Measurements from ENCODE around the gene SCAPER.

The SCAPER gene

DNA sequence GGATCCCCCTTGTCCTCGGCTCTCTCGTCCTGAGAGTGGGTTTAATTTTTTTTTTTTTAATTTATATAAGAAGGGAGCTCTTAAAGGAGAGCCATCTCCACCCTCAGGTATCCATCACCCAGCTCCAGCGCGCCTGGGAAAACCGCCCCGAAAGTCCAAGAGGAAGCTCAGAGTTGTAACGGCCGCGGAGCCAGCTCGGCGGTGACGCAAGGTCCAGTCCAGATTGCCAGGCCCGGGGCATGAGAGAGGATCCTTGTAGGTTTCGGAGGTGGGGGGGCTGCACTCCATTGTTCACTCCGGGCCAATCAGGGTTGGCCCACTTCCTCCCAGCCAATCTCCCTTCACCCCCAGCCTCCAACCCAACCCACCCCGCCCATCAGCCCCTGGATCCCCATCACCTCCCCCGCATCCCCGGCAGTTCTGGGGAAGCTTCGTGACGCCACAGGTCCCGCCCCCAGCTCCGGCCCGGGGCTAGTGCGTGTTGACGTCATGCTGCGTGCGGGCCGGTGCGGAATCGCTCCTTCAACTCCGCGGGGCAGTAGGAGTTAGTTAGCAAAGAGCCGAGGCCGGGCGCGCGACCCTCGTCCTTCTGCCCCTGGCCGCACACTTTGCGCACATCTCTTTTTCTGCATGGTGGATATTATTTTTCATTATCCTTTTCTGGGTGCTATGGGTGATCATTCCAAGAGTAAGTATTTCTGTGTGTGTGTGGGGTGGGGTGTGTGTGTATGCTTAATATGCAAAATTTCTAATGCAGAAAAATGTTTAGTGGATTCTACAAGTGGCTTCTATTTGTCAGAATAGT lies 568.7 kb downstream of the SCAPER start, which contains the start of gene ISL2 (continued):
- TF ChIP-seq, protein P1, sequence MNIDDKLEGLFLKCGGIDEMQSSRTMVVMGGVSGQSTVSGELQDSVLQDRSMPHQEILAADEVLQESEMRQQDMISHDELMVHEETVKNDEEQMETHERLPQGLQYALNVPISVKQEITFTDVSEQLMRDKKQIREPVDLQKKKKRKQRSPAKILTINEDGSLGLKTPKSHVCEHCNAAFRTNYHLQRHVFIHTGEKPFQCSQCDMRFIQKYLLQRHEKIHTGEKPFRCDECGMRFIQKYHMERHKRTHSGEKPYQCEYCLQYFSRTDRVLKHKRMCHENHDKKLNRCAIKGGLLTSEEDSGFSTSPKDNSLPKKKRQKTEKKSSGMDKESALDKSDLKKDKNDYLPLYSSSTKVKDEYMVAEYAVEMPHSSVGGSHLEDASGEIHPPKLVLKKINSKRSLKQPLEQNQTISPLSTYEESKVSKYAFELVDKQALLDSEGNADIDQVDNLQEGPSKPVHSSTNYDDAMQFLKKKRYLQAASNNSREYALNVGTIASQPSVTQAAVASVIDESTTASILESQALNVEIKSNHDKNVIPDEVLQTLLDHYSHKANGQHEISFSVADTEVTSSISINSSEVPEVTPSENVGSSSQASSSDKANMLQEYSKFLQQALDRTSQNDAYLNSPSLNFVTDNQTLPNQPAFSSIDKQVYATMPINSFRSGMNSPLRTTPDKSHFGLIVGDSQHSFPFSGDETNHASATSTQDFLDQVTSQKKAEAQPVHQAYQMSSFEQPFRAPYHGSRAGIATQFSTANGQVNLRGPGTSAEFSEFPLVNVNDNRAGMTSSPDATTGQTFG (tag by site-specific recombination; IDR thresholded peaks at IDR 0.05; ENCODE audit: borderline replicate concordance), result no peak
- TF ChIP-seq ZBTB7A (tag by site-specific recombination; IDR thresholded peaks at IDR 0.05; ENCODE audit: low read depth) (no peak), ZFHX2 (tag by site-specific recombination; conservative IDR thresholded peaks at IDR 0.05) (peak; percentile 88), ZFP3 (tag by site-specific recombination; IDR thresholded peaks at IDR 0.05; ENCODE audit: low read depth) (peak; percentile 56), GFI1B (tag by site-specific recombination; IDR thresholded peaks at IDR 0.05) (peak; percentile 70; the same call in 1 of the 2 replicates), HOXC10 (CRISPR knock-in tag; IDR thresholded peaks at IDR 0.05) (no peak), ZNF600 (tag by site-specific recombination; IDR thresholded peaks at IDR 0.05) (0 out of 2 replicates have a peak, but pooled peaks have one; percentile 38), ZNF146 (tag by site-specific recombination; IDR thresholded peaks at IDR 0.05) (0 out of 2 replicates have a peak, but pooled peaks have one; percentile 3), ZNF221 (tag by site-specific recombination; IDR thresholded peaks at IDR 0.05; ENCODE audit: borderline replicate concordance) (no peak), KLF8 (tag by site-specific recombination; IDR thresholded peaks at IDR 0.05) (peak; percentile 79), ZNF114 (tag by site-specific recombination; IDR thresholded peaks at IDR 0.05) (no peak), HOXA7 (CRISPR knock-in tag; IDR thresholded peaks at IDR 0.05; ENCODE audit: borderline replicate concordance) (no peak), ZNF624 (tag by site-specific recombination; IDR thresholded peaks at IDR 0.05) (no peak), ZNF596 (tag by site-specific recombination; IDR thresholded peaks at IDR 0.05) (0 out of 2 replicates have a peak, but pooled peaks have one; percentile 2), ZNF549 (tag by site-specific recombination; IDR thresholded peaks at IDR 0.05) (no peak), ZBTB49 (tag by site-specific recombination; IDR thresholded peaks at IDR 0.05; ENCODE audit: low read depth) (no peak), ZNF157 (tag by site-specific recombination; IDR thresholded peaks at IDR 0.05) (no peak), MZF1 (tag by site-specific recombination; IDR thresholded peaks at IDR 0.05; ENCODE audit: borderline replicate concordance) (peak; percentile 97), ZNF37A (tag by site-specific recombination; IDR thresholded peaks at IDR 0.05) (no peak), EGR2 (tag by site-specific recombination; IDR thresholded peaks at IDR 0.05; ENCODE audit: low read depth) (peak; percentile 71), ATF2 (tag by site-specific recombination; IDR thresholded peaks at IDR 0.05; ENCODE audit: low read depth) (peak; percentile 98), RBAK (tag by site-specific recombination; IDR thresholded peaks at IDR 0.05) (no peak), ZNF140 (tag by site-specific recombination; IDR thresholded peaks at IDR 0.05) (no peak), MYNN (tag by site-specific recombination; IDR thresholded peaks at IDR 0.05; ENCODE audit: borderline replicate concordance) (no peak)
- TF ChIP-seq, protein P2, sequence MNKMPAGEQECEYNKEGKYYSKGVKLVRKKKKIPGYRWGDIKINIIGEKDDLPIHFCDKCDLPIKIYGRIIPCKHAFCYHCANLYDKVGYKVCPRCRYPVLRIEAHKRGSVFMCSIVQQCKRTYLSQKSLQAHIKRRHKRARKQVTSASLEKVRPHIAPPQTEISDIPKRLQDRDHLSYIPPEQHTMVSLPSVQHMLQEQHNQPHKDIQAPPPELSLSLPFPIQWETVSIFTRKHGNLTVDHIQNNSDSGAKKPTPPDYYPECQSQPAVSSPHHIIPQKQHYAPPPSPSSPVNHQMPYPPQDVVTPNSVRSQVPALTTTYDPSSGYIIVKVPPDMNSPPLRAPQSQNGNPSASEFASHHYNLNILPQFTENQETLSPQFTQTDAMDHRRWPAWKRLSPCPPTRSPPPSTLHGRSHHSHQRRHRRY (tag by site-specific recombination; IDR thresholded peaks at IDR 0.05), result no peak
- TF ChIP-seq, protein P3, sequence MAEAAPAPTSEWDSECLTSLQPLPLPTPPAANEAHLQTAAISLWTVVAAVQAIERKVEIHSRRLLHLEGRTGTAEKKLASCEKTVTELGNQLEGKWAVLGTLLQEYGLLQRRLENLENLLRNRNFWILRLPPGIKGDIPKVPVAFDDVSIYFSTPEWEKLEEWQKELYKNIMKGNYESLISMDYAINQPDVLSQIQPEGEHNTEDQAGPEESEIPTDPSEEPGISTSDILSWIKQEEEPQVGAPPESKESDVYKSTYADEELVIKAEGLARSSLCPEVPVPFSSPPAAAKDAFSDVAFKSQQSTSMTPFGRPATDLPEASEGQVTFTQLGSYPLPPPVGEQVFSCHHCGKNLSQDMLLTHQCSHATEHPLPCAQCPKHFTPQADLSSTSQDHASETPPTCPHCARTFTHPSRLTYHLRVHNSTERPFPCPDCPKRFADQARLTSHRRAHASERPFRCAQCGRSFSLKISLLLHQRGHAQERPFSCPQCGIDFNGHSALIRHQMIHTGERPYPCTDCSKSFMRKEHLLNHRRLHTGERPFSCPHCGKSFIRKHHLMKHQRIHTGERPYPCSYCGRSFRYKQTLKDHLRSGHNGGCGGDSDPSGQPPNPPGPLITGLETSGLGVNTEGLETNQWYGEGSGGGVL (tag by site-specific recombination; IDR thresholded peaks at IDR 0.05), result peak; percentile 59
- TF ChIP-seq, protein P4, sequence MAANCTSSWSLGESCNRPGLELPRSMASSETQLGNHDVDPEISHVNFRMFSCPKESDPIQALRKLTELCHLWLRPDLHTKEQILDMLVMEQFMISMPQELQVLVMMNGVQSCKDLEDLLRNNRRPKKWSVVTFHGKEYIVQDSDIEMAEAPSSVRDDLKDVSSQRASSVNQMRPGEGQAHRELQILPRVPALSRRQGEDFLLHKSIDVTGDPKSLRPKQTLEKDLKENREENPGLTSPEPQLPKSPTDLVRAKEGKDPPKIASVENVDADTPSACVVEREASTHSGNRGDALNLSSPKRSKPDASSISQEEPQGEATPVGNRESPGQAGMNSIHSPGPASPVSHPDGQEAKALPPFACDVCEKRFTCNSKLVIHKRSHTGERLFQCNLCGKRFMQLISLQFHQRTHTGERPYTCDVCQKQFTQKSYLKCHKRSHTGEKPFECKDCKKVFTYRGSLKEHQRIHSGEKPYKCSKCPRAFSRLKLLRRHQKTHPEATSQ (tag by site-specific recombination; IDR thresholded peaks at IDR 0.05), result no peak; the same call in 1 of the 2 replicates
- TF ChIP-seq, protein P5, sequence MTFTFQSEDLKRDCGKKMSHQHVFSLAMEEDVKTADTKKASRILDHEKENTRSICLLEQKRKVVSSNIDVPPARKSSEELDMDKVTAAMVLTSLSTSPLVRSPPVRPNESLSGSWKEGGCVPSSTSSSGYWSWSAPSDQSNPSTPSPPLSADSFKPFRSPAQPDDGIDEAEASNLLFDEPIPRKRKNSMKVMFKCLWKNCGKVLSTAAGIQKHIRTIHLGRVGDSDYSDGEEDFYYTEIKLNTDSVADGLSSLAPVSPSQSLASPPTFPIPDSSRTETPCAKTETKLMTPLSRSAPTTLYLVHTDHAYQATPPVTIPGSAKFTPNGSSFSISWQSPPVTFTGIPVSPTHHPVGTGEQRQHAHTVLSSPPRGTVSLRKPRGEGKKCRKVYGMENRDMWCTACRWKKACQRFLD (tag by site-specific recombination; IDR thresholded peaks at IDR 0.05), result no peak

All from HEK293 (cell line).